ENCODE measurements around the gene VWC2L.

The VWC2L gene

GRCh38 chr2:214593727-214594126 is 182.9 kb downstream of the VWC2L start:
- DNase-seq (ENCODE audit: low spot score), result peak; percentile 3

- DNase-seq (ENCODE audit: low spot score), result no peak
Observed at GRCh38 chr2:214601852-214602633, 191.2 kb downstream of the VWC2L start.

- no peak for DNase-seq (ENCODE audit: low spot score)
Observed at GRCh38 chr2:214604861-214605260, 194.0 kb downstream of the VWC2L start.

GRCh38 chr2:214607051-214607450 is 196.2 kb downstream of the VWC2L start:
- DNase-seq (ENCODE audit: low spot score), result no peak

GRCh38 chr2:214611015-214611414 is 200.2 kb downstream of the VWC2L start:
- DNase-seq (ENCODE audit: low spot score), result no peak

- DNase-seq (ENCODE audit: low spot score), result no peak
Observed at GRCh38 chr2:214624166-214624760, 213.4 kb downstream of the VWC2L start.

- no peak for DNase-seq (ENCODE audit: low spot score)
Observed at GRCh38 chr2:214628091-214628490, 217.2 kb downstream of the VWC2L start.

Data from LoVo (cell line).